Skin of body (tissue), 2 donors: ENCODE measurements around the gene CA5A. TPM values are rescaled to one million over a fixed set of nuclear protein-coding genes. Genes with fewer than 3 reads are reported as not detected.
"Not testable (repeated sequence)": the region's sequence is repeated elsewhere in the genome, so short reads cannot be mapped to it uniquely, and the experiment has no call there.

Experiments used
- DNase-seq: peaks from one replicate; lab custom pipeline; 2025; lab: John Stamatoyannopoulos, UW
- total RNA-seq: library from RNA; depleted of rRNA; stranded (reverse); fragments of >200 nt; gene quantifications from one replicate; pipeline ENCODE4 v1.2.3, GENCODE V29; 2014

Gene CA5A
- total RNA-seq, 1 donor from 2014 or later, result not detected

DNA sequence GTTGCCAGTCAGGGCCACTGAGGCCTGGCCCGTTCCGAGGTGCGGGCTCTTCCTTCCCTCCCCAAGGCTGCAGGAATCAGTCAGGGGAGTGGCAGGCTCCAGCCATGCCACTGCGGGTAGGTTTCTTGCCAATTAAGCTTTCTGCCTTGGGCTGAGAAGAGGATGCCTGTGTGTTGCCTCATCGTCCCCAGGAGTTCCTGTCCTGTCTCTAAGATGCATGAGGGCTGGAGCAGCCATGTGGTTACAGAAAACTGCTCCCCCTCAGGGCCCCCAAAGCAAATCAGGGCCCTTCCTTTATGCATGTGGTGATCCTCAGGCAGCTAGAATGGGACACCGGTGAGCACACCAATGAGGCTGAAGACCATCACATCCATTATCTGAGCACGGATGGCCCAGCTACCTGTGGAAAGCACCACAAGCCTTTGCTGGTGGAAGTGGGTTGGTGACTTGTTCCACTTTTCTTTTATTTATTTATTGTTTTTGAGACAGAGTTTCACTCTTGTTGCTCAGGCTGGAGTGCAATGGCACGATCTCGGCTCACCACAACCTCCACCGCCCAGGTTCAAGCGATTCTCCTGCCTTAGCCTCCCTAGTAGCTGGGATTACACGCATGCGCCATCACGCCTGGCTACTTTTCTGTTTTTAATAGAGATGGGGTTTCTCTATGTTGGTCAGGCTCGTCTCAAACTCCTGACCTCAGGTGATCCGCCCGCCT is 40.0 kb downstream of the CA5A start:
- DNase-seq, result not testable (repeated sequence)

DNA sequence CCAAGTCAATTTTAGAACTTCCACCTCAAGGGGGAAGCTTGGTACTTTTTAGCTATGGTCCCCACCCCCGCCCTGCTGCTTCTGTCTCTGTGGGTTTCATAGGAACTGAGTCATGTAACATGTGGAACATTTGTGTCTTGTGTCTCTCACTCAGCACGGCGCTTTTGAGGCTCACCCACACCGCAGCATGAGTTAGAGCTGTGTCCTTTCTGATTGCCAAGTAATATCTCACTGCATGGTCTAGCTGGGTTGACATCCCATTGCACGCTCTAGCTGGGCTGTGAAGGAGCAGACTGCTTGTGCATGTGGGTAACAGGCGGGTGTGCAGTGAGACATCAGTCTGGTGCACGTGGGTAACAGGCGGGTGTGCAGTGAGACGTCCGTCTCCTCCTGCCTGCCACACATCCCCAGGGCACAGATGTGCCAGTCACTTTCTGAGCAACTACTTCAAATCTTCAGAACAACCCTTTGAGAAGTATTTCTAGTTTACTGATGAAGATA is 40.6 kb downstream of the CA5A start:
- DNase-seq, result peak; percentile 56

DNA sequence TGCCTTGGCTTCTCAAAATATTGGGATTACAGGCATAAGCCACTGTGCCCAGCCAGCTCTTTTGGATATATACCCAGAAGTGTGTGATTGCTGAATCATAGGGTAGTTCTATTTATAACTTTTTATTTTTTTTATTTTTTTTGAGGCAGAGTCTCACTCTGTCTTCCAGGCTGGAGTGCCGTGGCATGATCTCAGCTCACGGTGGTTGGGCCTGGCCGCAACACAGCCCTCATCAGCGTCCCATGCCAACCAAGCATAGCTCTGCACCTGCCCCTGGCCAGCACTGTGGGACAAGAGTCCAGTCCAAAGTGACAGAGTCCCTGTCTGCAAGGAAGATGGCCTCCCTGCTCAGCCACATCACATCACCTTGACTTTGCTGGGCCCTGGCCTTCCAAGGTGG is 42.3 kb downstream of the CA5A start:
- DNase-seq, result not testable (repeated sequence)

DNA sequence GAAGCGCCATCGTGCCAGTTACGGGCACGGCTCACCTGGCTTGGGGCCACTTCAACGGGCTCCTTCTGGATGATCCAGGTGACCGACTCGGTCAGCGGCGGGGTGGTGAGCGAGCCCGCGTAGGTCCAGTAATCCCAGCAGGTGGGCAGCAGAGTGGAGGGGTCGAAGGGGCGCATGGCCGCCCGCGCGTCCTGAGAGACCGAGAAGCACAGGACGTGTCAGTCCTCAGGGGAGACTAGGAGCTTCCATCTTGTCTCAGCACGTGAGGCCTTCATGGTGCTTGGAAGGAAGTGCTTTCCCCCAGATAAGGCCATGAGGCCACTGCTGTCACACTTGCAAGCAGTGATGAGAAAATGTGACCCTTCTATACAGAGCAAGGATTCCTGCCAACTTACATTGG is 44.6 kb downstream of the CA5A start:
- DNase-seq, result no peak

DNA sequence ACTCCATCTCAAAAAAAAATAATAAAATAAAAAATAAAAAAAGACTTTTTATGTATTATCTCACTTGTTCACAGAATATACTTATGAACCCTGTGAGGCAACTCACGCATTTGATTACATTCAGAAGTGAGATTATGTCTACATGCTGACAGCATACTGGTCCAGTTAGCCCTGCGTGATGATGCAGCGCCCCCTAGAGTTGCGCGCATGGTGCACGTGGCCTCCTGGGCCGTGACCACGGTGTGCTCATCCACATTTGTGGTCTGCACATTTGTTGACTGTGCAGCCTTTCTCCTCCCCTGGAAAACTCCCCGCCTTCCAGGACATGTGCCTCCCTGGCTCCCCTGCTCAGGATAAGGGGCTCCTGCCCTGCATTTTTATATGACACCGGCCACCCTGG is 46.6 kb downstream of the CA5A start:
- DNase-seq, result not testable (repeated sequence)

DNA sequence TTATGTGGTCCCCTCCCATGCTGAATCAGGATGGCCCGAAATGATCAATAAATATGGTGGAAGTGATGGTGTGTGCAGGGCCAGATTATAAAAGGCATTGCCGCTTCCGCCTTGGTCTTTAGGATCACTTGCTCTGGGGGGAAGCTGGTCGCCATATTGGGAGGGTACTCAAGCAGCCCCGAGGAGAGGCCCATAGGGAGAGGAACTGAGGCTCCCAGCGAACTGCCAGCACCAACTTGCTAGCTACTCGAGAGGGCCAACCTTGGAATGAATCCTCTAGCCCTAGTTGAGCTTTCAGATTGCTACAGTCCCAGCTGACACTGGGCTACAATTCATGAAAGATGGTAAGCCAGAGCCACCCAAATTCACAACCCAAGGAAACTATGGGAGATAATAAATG is 48.0 kb downstream of the CA5A start:
- DNase-seq, result not testable (repeated sequence)

DNA sequence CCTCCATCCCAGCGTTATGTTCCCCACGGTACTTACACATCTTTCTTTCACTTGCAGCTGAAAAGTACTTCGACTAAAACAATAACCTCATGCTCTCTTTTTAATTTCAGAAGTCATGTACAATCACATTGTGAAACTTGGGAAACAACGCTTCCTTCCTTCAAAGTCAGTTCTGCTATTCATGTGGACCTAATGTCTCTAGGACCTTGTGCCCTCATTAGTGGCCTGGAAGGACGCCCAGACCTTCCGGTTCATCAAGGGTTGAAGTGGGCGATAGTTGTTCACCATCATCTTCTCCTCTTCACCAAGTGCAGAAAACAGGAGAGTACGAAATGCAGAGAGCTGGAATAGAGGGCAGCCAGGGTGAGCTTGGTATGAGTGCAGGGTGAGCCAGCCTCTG is 48.4 kb downstream of the CA5A start:
- not testable (repeated sequence) for DNase-seq

DNA sequence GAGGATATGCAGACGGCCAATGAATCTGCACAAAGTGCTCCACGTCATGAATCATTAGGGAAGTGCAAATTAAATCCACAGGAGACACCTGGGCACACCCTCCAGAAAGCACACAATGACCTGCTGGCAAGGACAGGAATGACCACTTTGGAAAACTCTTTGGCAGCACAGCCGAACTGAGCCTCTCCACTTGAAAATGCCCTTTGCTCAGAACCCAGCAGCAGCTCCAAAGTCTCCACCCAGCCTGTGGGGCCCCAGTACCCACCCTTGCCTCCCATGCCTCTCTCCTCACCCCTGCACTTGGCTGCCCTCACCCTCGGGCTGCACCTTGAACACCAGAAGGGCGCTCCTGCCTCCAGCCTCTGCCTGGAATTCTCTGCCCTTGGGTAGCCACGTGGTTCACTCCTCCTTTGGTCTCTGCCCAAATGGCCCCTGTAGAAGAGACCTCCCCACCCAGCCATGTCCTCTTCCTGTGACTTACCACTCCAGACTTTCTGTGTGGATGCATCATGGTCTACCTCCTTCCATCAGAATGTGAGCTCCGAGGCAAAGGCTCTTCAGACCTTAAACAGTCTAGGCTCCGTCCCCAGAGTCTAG is 50.9 kb downstream of the CA5A start:
- not testable (repeated sequence) for DNase-seq

DNA sequence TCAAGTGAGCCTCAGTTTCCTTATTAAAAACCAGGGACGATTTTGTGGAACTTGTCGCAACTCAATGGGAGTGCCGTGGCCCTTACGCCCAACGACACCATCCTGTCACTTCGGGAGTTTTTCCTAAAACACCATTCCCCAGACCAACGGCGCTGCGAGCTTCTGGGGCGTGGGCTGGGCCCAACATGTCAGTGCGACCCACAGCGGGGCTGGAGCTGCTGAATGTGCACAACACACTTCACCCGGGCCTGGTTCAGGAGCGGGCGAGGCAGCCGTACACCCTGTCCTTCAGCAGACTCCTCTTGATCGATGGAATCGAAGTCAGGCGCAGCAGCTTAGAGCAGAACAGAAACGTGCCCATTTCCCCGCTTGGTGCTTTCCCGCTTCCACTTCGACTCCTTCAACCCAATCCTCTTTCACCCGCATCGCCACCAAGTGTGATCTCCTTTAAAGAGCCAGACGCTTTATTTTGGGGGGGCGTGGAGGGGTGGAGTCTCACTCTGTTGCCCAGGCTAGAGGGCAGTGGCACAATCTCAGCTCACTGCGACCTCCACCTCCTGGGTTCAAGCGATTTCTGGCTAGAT is 53.8 kb downstream of the CA5A start:
- no peak for DNase-seq

DNA sequence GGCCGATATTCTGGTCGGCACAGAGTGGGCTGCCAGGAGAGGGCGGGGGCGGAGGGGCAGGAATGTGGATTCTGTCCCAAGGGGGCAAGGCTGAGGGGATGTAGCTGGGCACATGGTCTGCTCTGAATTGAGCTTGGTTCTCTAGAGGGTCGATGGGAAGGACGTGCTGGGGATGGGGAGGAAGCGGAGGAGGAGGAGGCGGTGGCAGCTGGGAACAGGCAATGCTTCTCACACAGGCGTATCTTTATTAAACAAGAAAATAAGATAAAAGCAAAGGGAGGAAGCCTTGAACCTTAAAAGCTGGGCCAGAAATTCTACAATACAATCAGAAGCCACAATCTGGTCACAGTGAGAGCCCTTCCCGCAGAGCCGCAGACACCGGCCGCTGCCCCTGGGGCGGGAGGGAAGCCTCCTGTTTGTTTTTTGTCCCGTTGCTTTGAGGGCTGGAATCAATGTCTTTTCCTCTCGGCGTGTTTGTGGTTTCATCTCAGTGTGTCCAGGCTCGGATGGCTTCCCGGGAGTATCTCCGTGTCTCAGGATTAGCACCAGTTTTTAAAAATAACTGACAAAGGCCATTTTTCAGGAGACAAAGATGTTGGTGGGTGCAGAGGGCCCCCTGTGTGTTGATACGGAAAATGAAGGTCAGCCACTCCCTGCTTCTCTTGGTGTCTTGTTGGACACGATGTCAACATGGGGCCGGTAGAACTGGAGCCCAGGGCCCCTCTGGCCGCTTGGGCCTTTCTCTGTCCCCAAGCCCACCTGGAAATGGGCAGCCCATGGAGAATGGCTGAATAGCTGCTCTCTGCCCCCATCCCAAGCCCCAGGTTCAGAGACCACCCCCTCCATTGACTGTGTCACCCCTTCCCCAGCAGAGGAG is 54.8 kb downstream of the CA5A start:
- DNase-seq, result no peak

DNA sequence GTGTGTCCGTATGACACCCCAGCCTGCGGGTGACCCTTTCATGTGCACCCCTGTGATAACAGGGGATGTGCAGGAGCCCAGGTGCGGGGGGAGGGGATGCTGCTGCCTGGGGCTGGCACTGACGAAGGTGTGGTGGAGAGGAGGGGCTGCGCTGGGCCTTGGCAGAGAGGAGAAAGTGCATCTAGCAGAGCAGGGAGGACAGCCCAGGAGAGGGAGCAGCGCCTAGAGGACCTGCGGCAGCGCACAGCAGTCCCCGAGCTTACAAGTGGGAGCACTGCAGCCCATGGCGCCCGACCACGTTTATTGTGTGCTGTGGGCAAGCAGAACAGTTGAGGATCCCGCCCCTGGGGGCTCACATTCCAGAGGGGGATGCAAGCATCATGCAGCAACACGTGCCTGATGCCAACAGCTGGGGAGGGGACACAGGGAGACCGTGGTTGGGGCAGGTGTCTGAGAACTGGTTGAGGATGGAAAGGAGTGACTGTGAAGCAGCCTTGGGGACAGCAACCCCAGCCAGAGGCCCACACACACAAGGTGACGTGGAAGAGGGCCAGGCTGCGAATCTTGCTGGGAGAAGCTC is 56.1 kb downstream of the CA5A start:
- no peak for DNase-seq

DNA sequence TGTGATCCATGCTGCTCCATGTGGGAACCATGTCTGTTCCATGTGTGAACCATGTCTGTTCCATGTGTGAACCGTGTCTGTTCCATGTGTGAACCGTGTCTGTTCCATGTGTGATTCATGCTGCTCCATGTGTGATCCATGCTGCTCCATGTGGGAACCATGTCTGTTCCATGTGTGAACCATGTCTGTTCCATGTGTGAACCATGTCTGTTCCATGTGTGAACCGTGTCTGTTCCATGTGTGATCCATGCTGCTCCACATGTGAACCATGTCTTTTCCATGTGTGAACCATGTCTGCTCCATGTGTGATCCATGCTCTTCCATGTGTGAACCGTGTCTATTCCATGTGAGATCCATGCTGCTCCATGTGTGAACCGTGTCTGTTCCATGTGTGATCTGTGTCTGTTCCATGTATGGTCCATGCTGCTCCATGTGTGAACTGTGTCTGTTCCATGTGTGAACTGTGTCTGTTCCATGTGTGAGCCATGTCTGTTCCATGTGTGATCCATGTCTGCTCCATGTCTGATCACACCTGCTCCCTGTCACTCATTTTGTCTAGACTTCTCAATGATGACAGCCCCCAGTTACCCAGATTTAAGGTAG is 56.8 kb downstream of the CA5A start:
- DNase-seq, result not testable (repeated sequence)

DNA sequence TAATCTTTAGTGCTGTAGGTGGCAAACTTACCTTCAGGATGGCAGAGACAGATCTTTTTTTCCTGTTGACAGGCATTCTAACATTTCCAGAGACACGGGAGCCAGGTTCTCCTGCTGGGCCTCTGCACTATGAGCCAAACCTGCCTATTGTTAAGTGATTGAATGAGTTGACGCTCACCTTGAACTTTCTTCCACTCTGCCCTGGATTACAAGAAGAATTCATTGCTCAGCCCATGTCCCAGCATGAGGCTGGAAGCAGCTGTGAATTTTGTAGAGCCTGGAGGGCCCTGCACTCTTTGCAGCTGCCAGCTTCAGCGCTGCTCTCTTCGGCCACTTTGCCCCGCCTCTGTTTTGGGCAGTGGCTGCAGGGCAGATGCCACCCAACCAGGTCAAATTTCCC is 57.6 kb downstream of the CA5A start:
- DNase-seq, result no peak

DNA sequence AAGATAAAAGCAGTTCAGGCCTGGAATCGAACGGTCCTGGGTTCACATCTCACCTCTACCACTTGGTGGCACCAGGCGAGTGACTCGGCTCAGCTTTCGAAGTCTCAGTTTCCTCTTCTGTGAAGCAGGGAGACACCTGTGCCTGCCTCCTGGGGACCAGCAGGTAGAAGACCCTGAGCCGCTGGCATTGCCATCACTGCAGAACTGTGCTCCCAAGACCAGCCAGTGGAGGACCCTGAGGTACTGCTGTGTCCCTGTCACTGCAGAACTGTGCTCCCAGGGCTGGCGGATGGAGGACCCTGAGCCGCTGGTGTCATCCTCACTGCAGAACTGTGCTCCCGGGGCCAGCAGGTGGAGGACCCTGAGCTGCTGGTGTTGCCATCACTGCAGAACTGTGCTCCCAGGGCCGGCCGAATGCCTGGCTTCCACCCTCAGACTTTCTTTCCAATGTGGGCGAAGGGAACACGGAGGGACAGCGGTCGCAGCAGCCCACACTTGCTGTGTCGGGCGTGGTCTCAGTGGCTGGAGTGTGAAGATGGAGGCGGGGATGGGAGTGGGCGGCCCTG is 58.3 kb downstream of the CA5A start:
- no peak for DNase-seq

DNA sequence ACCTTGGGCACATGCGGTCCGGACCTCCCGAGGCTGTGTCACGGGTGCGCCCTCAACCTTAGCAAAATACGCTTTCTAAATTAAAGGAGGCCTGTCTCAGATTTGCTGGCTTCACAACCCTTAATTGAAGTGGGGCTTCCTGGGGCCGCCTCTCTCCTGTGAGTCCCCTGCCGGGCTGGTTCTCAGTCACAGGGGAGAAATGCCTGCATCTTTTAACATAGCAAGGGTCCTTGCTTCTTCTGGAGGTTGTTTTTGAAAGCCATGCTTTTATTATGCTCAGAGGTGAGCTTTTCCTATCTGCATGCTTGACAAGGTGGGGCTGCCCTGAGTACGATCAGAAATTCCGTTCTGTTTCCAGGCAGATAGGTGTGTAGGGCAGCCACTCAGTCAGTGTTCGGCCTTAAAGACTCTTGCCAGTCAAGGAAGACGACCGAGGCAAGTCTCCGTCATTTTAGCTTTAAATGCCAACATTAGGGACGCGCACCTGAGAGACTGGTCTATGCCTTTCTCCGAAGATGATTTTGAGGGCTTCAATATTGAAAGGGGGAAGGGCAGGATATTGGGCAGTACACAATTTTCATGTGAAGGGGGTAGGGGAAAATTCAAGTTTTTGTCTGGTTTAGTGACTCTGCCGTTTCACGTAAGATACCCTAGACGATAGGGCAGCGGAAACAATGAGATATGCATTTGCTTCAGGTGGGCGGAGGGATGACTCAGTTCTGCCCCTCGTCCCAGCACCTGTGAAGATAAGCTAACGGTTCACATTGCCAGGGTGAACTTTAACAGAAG is 61.5 kb downstream of the CA5A start:
- DNase-seq, result no peak

DNA sequence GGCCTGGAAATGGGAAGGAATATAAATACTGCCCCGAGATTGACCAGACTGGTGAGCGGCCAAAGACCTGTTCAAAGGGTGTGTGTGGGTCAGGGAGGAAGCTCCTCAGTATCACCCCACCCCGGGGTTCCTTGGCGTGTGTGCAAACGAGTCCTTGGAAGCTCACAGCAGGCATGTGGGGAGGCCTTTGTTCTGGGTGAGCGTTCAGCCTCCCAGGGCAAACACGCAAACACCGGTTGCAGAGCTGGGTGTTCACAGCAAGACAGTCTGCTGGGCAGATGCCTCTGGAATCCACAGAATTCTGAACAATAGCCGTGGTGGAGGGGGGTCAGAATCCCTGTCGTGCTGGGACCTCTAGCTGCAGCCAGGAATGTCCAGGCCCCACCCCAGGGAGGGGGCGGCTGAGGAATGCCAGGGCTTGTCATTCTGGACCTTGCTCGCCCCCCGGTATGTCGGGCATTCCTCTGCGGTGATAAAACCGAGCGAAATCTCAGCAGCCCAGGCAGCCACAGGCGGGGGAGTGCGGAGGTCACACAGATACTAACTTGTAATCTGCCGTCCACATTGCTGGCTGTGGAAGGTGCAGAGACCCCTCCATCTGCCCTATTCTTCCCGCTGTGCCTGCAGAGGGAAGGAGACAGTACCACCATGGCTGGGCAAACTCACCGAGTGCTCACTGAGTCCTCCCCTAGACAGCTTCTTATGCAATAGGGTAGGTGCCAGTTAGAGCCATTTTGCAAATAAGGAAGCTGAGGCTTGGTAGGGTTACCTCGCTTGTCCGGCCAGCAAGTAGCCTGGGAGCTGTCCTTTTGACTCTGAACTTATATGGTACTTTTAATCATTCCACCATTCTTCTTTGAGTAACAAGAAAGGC is 65.7 kb downstream of the CA5A start:
- not testable (repeated sequence) for DNase-seq

DNA sequence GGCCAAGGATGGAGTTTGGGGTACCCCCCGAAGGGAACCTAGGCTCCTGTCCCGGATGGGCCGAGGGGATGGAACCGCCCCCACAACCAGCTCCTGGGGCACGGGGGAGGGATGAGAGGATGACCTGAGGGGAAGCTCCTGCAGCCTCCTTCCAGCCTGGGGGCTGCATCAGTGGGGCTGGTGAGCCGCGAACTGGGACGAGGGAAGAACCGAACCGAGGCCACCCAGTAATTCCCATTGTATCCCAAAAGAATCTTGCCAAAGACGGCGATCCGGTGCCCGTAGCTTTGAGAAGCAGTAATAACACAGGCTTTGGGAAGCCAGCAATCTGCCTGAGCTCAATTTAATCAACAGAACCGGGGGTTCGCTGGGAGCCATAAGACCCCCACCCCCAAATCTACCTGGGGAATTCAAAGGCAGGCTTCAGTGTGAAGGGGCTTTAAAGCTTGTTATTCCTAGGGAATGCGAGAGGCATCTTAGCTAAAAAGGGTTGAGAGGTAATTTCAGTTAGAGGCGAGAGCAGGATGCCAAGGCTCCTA is 66.4 kb downstream of the CA5A start:
- DNase-seq, result not testable (repeated sequence)
